Liver (tissue), 9 donors: Measurements from ENCODE around the gene LTBP2. TPM values are rescaled to one million over a fixed set of nuclear protein-coding genes. Genes with fewer than 3 reads are reported as not detected.

Experiments used
- DNase-seq: peaks from one replicate; pipeline ENCODE4 v3.0.0-alpha.2; 2017; ENCODE audit warnings: low spot score
- H3K27ac ChIP-seq, 2 donors: one replicate each; pipeline ENCODE4 v1.7.0; 2013; ENCODE audit warnings: inconsistent platforms in 2 of 2, low read length in 2 of 2, control low read depth in 1 of 2, low read depth in 1 of 2, mild to moderate bottlenecking in 1 of 2
- H3K27me3 ChIP-seq, 4 donors: one replicate each; pipeline versions ENCODE4 v1.6.1 to v1.7.0; 2013; ENCODE audit warnings: low read length in 3 of 4, inconsistent platforms in 1 of 4, mild to moderate bottlenecking in 1 of 4, moderate library complexity in 1 of 4; ENCODE audit not compliant: control insufficient read depth in 4 of 4, insufficient read depth in 4 of 4
- H3K36me3 ChIP-seq, 4 donors: one replicate each; pipeline versions ENCODE4 v1.6.1 to v1.7.0; 2013; ENCODE audit warnings: low read length in 3 of 4, mild to moderate bottlenecking in 3 of 4, low read depth in 1 of 4, moderate library complexity in 1 of 4; ENCODE audit not compliant: control insufficient read depth in 4 of 4, insufficient read depth in 3 of 4
- H3K4me1 ChIP-seq, 4 donors: one replicate each; pipeline versions ENCODE4 v1.6.1 to v1.7.0; 2013; ENCODE audit warnings: low read length in 3 of 4, mild to moderate bottlenecking in 3 of 4, moderate library complexity in 1 of 4; ENCODE audit not compliant: control insufficient read depth in 4 of 4, insufficient read depth in 4 of 4
- H3K4me3 ChIP-seq, 3 donors: one replicate each; pipeline versions ENCODE4 v1.6.1 to v1.7.0; 2013; ENCODE audit warnings: low read length in 3 of 3, control low read depth in 1 of 3, low read depth in 1 of 3, mild to moderate bottlenecking in 1 of 3
- H3K9ac ChIP-seq, 2 donors: one replicate each; pipeline ENCODE4 v1.7.0; 2013; ENCODE audit warnings: low read length in 2 of 2, mild to moderate bottlenecking in 2 of 2, moderate library complexity in 2 of 2, control low read depth in 1 of 2, low read depth in 1 of 2
- H3K9me3 ChIP-seq, 4 donors: one replicate each; pipeline versions ENCODE4 v1.6.1 to v1.7.0; 2013; ENCODE audit warnings: low read length in 3 of 4; ENCODE audit not compliant: control insufficient read depth in 4 of 4
- ATF3 ChIP-seq: IDR thresholded peaks from 2 replicates; pipeline ENCODE4 v1.6.1; 2016; ENCODE audit warnings: antibody characterized with exemption
- FOXA1 ChIP-seq: IDR thresholded peaks from 2 replicates; pipeline ENCODE4 v1.6.1; 2016; ENCODE audit warnings: antibody characterized with exemption
- FOXA2 ChIP-seq: IDR thresholded peaks from 2 replicates; pipeline ENCODE4 v1.6.1; 2016; ENCODE audit warnings: antibody characterized with exemption
- NR2F2 ChIP-seq: IDR thresholded peaks from 2 replicates; pipeline ENCODE4 v1.6.1; 2016; ENCODE audit warnings: antibody characterized with exemption
- RAD21 ChIP-seq, 2 donors: IDR thresholded peaks; 2 replicates each; pipeline ENCODE4 v1.6.1; 2016; ENCODE audit warnings: antibody characterized with exemption in 2 of 2, mild to moderate bottlenecking in 2 of 2
- REST ChIP-seq: IDR thresholded peaks from 2 replicates; pipeline ENCODE4 v1.6.1; 2016; ENCODE audit warnings: antibody characterized with exemption, mild to moderate bottlenecking
- TAF1 ChIP-seq: conservative IDR thresholded peaks from 2 replicates; pipeline ENCODE4 v1.6.1; 2016; ENCODE audit warnings: antibody characterized with exemption, mild to moderate bottlenecking
- ZBTB33 ChIP-seq: IDR thresholded peaks from 2 replicates; pipeline ENCODE4 v1.6.1; 2016; ENCODE audit warnings: antibody characterized with exemption
- WGBS: extraction: QIAGEN DNeasy Blood & Tissue Kit; methylation state at CpG from one replicate; pipeline ENCODE4 v1.1.7; 2013; 5-methylcytosine and 5-hydroxymethylcytosine counted together
- polyA plus RNA-seq, 2 donors: library from polyadenylated mRNA; stranded (reverse) in 1 of 2; unstranded in 1 of 2; fragments of 200-250 nt in 1 of 2; fragments of >200 nt in 1 of 2; fragmentation: Nextera tagmentation in 1 of 2; extraction: Ambion mirVana in 1 of 2; gene quantifications; one replicate each; pipeline versions ENCODE4 v1.2.1 to v1.2.3, GENCODE V29; 2013 to 2015
- total RNA-seq, 2 donors: library from RNA; depleted of rRNA; stranded (reverse); fragments of >200 nt; gene quantifications; one replicate each; pipeline ENCODE4 v1.2.3, GENCODE V29; 2014
- donor health status: healthy.
- donor health status: healthy.
- donor health status: healthy.
- donor health status: healthy.
- donor health status: healthy.

Gene LTBP2
- total and polyA plus RNA-seq, 4 donors: 0.24 to 1.3 (median 0.89) TPM

GRCh38 chr14:74554742-74555362 is 57.2 kb downstream of the LTBP2 start (continued):
- no peak for TF ChIP-seq ZBTB33
- no peak for TF ChIP-seq FOXA2
- TF ChIP-seq RAD21 (IDR thresholded peaks at IDR 0.05): no peak

GRCh38 chr14:74552623-74553022 is 59.4 kb downstream of the LTBP2 start:
- peak overlapping the region in 1 of 2 donors; percentile 23 for H3K27ac ChIP-seq
- no peak for DNase-seq
- no peaks in the 10 kb centered on the region for H3K36me3 ChIP-seq
- TF ChIP-seq NR2F2 (peak; percentile 47), REST (no peak), TAF1 (no peak)
- 75% methylated on average over 6 of the region's 6 CpGs for WGBS
- H3K4me3 ChIP-seq: no peak overlapping the region
- no peaks in the 10 kb centered on the region for H3K9me3 ChIP-seq
- no peak overlapping the region for H3K9ac ChIP-seq
- H3K4me1 ChIP-seq: no peaks in the 10 kb centered on the region
- no peaks in the 10 kb centered on the region for H3K27me3 ChIP-seq

- no peak for DNase-seq
- Histone ChIP-seq H3K27ac (peak overlapping the region in 1 of 2 donors; percentile 23), H3K9me3 (no peaks in the 10 kb centered on the region), H3K36me3 (no peaks in the 10 kb centered on the region), H3K9ac (no peak overlapping the region), H3K27me3 (no peaks in the 10 kb centered on the region), H3K4me3 (no peak overlapping the region), H3K4me1 (no peaks in the 10 kb centered on the region)
- TF ChIP-seq FOXA1 (no peak), ATF3 (no peak)
- 73% methylated on average over 21 of the region's 21 CpGs for WGBS
These were observed 60.3 kb downstream of the LTBP2 start for GRCh38 chr14:74551431-74552371.
